Keratinocyte (primary cell): ENCODE measurements around the gene MYMK. TPM values are rescaled to one million over a fixed set of nuclear protein-coding genes. Genes with fewer than 3 reads are reported as not detected.
"Not testable (repeated sequence)": the region's sequence is repeated elsewhere in the genome, so short reads cannot be mapped to it uniquely, and the experiment has no call there.

Experiments used
- DNase-seq: peaks from one replicate; pipeline ENCODE4 v3.0.0-alpha.2; 2011; ENCODE audit warnings: low read depth, missing footprints, low spot score
- FAIRE-seq: peaks from 2 replicates; lab custom pipeline; 2011; peaks lifted over from hg19 to GRCh38; lab: Jason Lieb, UNC
- H2AFZ ChIP-seq: 2 replicates; pipeline ENCODE4 v1.6.0; 2012; ENCODE audit warnings: low read length, control low read depth, inconsistent platforms; ENCODE audit not compliant: control insufficient read depth
- H3K27ac ChIP-seq: 2 replicates; pipeline ENCODE4 v1.5.1; 2011; ENCODE audit warnings: low read length; ENCODE audit not compliant: control insufficient read depth, insufficient read depth
- H3K27me3 ChIP-seq: 3 replicates; pipeline ENCODE4 v1.6.0; 2011; ENCODE audit warnings: low read length; ENCODE audit not compliant: control insufficient read depth, insufficient read depth; ENCODE audit errors: extremely low read depth
- H3K36me3 ChIP-seq, 2 experiments: 2 replicates in 1 of 2; 3 replicates in 1 of 2; pipeline ENCODE4 v1.5.1; 2011; ENCODE audit warnings: low read length in 2 of 2, mild to moderate bottlenecking in 1 of 2; ENCODE audit not compliant: control insufficient read depth in 2 of 2, insufficient read depth in 2 of 2; ENCODE audit errors: extremely low read depth in 1 of 2
- H3K4me1 ChIP-seq: 3 replicates; pipeline ENCODE4 v1.5.1; 2011; ENCODE audit warnings: low read length; ENCODE audit not compliant: control insufficient read depth, insufficient read depth; ENCODE audit errors: extremely low read depth
- H3K4me2 ChIP-seq: 3 replicates; pipeline ENCODE4 v1.6.0; 2011; ENCODE audit warnings: low read depth, low read length; ENCODE audit not compliant: control insufficient read depth, insufficient read depth; ENCODE audit errors: extremely low read depth
- H3K4me3 ChIP-seq, 3 experiments: fragments of 200-600 bp in 1 of 3; sonication (generic) in 1 of 3; 2 replicates in 2 of 3; 3 replicates in 1 of 3; pipeline ENCODE4 v1.5.1; 2011 to 2016; ENCODE audit warnings: low read length in 3 of 3, mild to moderate bottlenecking in 3 of 3, control low read depth in 2 of 3, inconsistent platforms in 1 of 3, low read depth in 1 of 3, mixed read lengths in 1 of 3, mixed run types in 1 of 3, moderate library complexity in 1 of 3; ENCODE audit not compliant: control insufficient read depth in 2 of 3, insufficient read depth in 2 of 3; ENCODE audit errors: extremely low read depth in 1 of 3
- H3K79me2 ChIP-seq: 2 replicates; pipeline ENCODE4 v1.6.0; 2012; ENCODE audit warnings: low read length; ENCODE audit not compliant: control insufficient read depth, insufficient read depth
- H3K9ac ChIP-seq: 3 replicates; pipeline ENCODE4 v1.6.0; 2011; ENCODE audit warnings: low read length; ENCODE audit not compliant: control insufficient read depth, insufficient read depth; ENCODE audit errors: extremely low read depth
- H3K9me1 ChIP-seq: 3 replicates; pipeline ENCODE4 v1.6.0; 2011; ENCODE audit warnings: low read length; ENCODE audit not compliant: control insufficient read depth, insufficient read depth; ENCODE audit errors: extremely low read depth
- H3K9me3 ChIP-seq: 2 replicates; pipeline ENCODE4 v1.5.1; 2012; ENCODE audit warnings: low read depth, low read length; ENCODE audit not compliant: control insufficient read depth
- H4K20me1 ChIP-seq: 3 replicates; pipeline ENCODE4 v1.6.0; 2011; ENCODE audit warnings: low read length; ENCODE audit not compliant: control insufficient read depth, insufficient read depth; ENCODE audit errors: extremely low read depth
- CTCF ChIP-seq, 3 experiments: IDR thresholded peaks in 1 of 3; conservative IDR thresholded peaks in 1 of 3; optimal IDR thresholded peaks in 1 of 3; 2 replicates in 2 of 3; 3 replicates in 1 of 3; pipeline versions ENCODE3 to v1.5.1; 2011; ENCODE audit warnings: low read length in 3 of 3, mild to moderate bottlenecking in 3 of 3, moderate library complexity in 2 of 3, control low read depth in 1 of 3, inconsistent platforms in 1 of 3; ENCODE audit not compliant: insufficient read depth in 2 of 3; ENCODE audit errors: extremely low read depth in 1 of 3
- EZH2 ChIP-seq: IDR thresholded peaks from one replicate; pipeline ENCODE4 v1.6.1; 2012; ENCODE audit warnings: inconsistent platforms, mild to moderate bottlenecking, low read length, moderate library complexity
- dilution Hi-C: fragments of 300-500 bp; cut with MboI; formaldehyde crosslinking; loops from one replicate; pipeline ENCODE4 v1.7.0; 2020; ENCODE audit warnings: low sequenced_read_pairs; ENCODE audit not compliant: extremely low pct_ligation_motif_present
- polyA plus RNA-seq, 5 experiments: library from polyadenylated mRNA; depleted of rRNA in 3 of 5; stranded (reverse) in 3 of 5; stranded (forward) in 1 of 5; unstranded in 1 of 5; fragments of >200 nt; gene quantifications; 1 replicate in 1 of 5; 2 replicates in 3 of 5; 3 replicates in 1 of 5; pipeline versions ENCODE4 v1.2.1 to v1.2.3, GENCODE V29; 2011 to 2012; ENCODE audit warnings: missing spikeins in 2 of 5, low read depth in 1 of 5, low replicate concordance in 1 of 5

Gene MYMK
- polyA plus RNA-seq, 1 donor (not counting 4 experiments of a cell fraction or from before 2014, with no cell fraction given), result not detected

- Histone ChIP-seq H3K9me1 (no peaks in the 10 kb centered on the region), H4K20me1 (no peaks in the 10 kb centered on the region), H3K9ac (no peak overlapping the region), H3K4me2 (no peak overlapping the region), H3K79me2 (no peaks in the 10 kb centered on the region), H2AFZ (no peak overlapping the region), H3K27ac (no peak overlapping the region), H3K36me3 (no peaks in the 10 kb centered on the region), H3K9me3 (no peaks in the 10 kb centered on the region), H3K27me3 (peaks cover 18% of the 10 kb centered on the region), H3K4me1 (no peaks in the 10 kb centered on the region), H3K4me3 (no peak overlapping the region)
- FAIRE-seq (no peak), DNase-seq (no peak)
- TF ChIP-seq CTCF (optimal IDR thresholded peaks at IDR 0.05 in 1 of 3, IDR thresholded peaks at IDR 0.05 in 1 of 3, conservative IDR thresholded peaks at IDR 0.05 in 1 of 3; ENCODE audit: extremely low read depth in 1 of 3, insufficient read depth in 2 of 3, low read length in 3 of 3) (no peak), EZH2 (no peak)
- dilution Hi-C loops, result no loop called here
Measured at GRCh38 chr9:133564451-133565116, 39.8 kb upstream of the MYMK start.

DNA sequence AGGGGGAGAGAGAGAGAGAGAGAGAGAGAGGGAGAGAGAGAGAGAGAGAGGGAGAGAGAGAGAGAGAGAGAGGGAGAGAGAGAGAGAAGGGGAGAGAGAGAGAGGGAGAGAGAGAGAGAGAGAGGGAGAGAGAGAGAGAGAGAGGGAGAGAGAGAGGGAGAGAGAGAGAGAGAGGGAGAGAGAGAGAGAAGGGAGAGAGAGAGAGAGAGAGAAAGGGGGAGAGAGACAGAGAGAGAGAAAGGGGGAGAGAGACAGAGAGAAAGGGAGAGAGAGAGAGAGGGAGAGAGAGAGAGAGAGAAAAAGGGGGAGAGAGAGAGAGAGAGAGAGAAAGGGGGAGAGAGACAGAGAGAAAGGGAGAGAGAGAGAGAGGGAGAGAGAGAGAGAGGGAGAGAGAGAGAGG, 39.1 kb upstream of the MYMK start:
- H3K4me3 ChIP-seq, H3K4me1 ChIP-seq, dilution Hi-C loops, H4K20me1 ChIP-seq, H3K27ac ChIP-seq, H3K9me3 ChIP-seq, H2AFZ ChIP-seq, H3K9ac ChIP-seq, H3K79me2 ChIP-seq, DNase-seq, H3K4me2 ChIP-seq, H3K36me3 ChIP-seq, H3K9me1 ChIP-seq, FAIRE-seq: not testable (repeated sequence)
- peaks cover 18% of the 10 kb centered on the region for H3K27me3 ChIP-seq
